IMR-90 (cell line): ENCODE data around the gene CDNF. TPM values are rescaled to one million over a fixed set of nuclear protein-coding genes. Genes with fewer than 3 reads are reported as not detected.
A peak's percentile ranks its signal among the peaks of the same experiment; 100 is the strongest.

Source experiments
- ATAC-seq: fragments of 200-7000 bp; cut with Tn5 transposase; 2 replicates; pipeline ENCODE4 v1.9.1; 2020; ENCODE audit warnings: low read depth, mild to moderate bottlenecking, moderate library complexity
- BruUV-seq: library from RNA; stranded (reverse); fragments of 400-500 nt; replicated peaks from 2 replicates; lab custom pipeline; 2021; lab: Mats Ljungman, UMichigan
- CTCF ChIA-PET: fragments of 300-600 bp; formaldehyde crosslinking; extraction: SDS; loops from one replicate; lab custom pipeline; 2021; ENCODE audit warnings: antibody characterized with exemption; lab: Yijun Ruan, JAX
- POLR2A ChIA-PET: fragments of 300-600 bp; sonication (Branson Sonifier 250); formaldehyde crosslinking; loops from one replicate; lab custom pipeline; 2022; ENCODE audit warnings: antibody characterized with exemption; ENCODE audit not compliant: unreplicated experiment; lab: Charles Lee
- DNase-seq: peaks from one replicate; pipeline ENCODE4 v3.0.0; 2013
- H2AFZ ChIP-seq: replicated peaks from 2 replicates; pipeline ENCODE3; 2013; ENCODE audit warnings: low read length, mild to moderate bottlenecking; ENCODE audit not compliant: poor library complexity
- H2AK5ac ChIP-seq: 2 replicates; pipeline ENCODE4 v1.6.1; 2013; ENCODE audit warnings: low read depth, low read length, inconsistent platforms
- H2AK9ac ChIP-seq: replicated peaks from 2 replicates; pipeline ENCODE3; 2013; ENCODE audit warnings: mild to moderate bottlenecking, low read depth, low read length, moderate library complexity; ENCODE audit not compliant: poor library complexity
- H2BK120ac ChIP-seq: 2 replicates; pipeline ENCODE4 v1.6.1; 2013; ENCODE audit warnings: low read depth, low read length, inconsistent platforms
- H2BK15ac ChIP-seq: 3 replicates; pipeline ENCODE4 v1.6.1; 2013; ENCODE audit warnings: low read depth, low read length, inconsistent platforms
- H2BK20ac ChIP-seq: 2 replicates; pipeline ENCODE4 v1.6.1; 2013; ENCODE audit warnings: low read depth, mild to moderate bottlenecking, inconsistent platforms, low read length, moderate library complexity
- H2BK5ac ChIP-seq: 2 replicates; pipeline ENCODE4 v1.6.1; 2013; ENCODE audit warnings: mild to moderate bottlenecking, low read depth, low read length, inconsistent platforms; ENCODE audit not compliant: poor library complexity, severe bottlenecking
- H3K14ac ChIP-seq: replicated peaks from 2 replicates; pipeline ENCODE4 v1.6.1; 2013; ENCODE audit warnings: low read depth, low read length, inconsistent platforms
- H3K18ac ChIP-seq: 2 replicates; pipeline ENCODE4 v1.6.1; 2013; ENCODE audit warnings: low read depth, low read length, control low read depth
- H3K23ac ChIP-seq: 2 replicates; pipeline ENCODE4 v1.6.1; 2013; ENCODE audit warnings: low read depth, low read length, inconsistent platforms
- H3K27ac ChIP-seq: 2 replicates; pipeline ENCODE4 v1.5.1; 2013; ENCODE audit warnings: mild to moderate bottlenecking, control low read depth, low read length; ENCODE audit not compliant: insufficient read depth
- H3K27me3 ChIP-seq: 2 replicates; pipeline ENCODE4 v1.6.1; 2013; ENCODE audit warnings: low read length; ENCODE audit not compliant: control insufficient read depth, insufficient read depth
- H3K36me3 ChIP-seq: 2 replicates; pipeline ENCODE4 v1.6.1; 2013; ENCODE audit warnings: low read length, mixed read lengths; ENCODE audit not compliant: control insufficient read depth, insufficient read depth
- H3K4ac ChIP-seq: 2 replicates; pipeline ENCODE4 v1.6.1; 2013; ENCODE audit warnings: low read depth, low read length, inconsistent platforms
- H3K4me1 ChIP-seq: 2 replicates; pipeline ENCODE4 v1.6.1; 2013; ENCODE audit warnings: low read length, mixed read lengths; ENCODE audit not compliant: control insufficient read depth, insufficient read depth
- H3K4me2 ChIP-seq: 2 replicates; pipeline ENCODE4 v1.6.1; 2013; ENCODE audit warnings: low read depth, mild to moderate bottlenecking, control low read depth, low read length, moderate library complexity
- H3K4me3 ChIP-seq: 2 replicates; pipeline ENCODE4 v1.5.1; 2013; ENCODE audit warnings: low read depth, mild to moderate bottlenecking, control low read depth, low read length, moderate library complexity; ENCODE audit not compliant: insufficient read depth
- H3K56ac ChIP-seq: 2 replicates; pipeline ENCODE4 v1.6.1; 2013; ENCODE audit warnings: low read length, inconsistent platforms; ENCODE audit not compliant: insufficient read depth; ENCODE audit errors: extremely low read depth
- H3K79me1 ChIP-seq, 2 experiments: 2 replicates each; pipeline ENCODE4 v1.6.1; 2013; ENCODE audit warnings: low read length in 2 of 2, inconsistent platforms in 1 of 2, low read depth in 1 of 2
- H3K9ac ChIP-seq: 2 replicates; pipeline ENCODE4 v1.6.1; 2013; ENCODE audit warnings: low read depth, low read length, control low read depth
- H3K9me1 ChIP-seq: 2 replicates; pipeline ENCODE4 v1.6.1; 2013; ENCODE audit warnings: low read length, inconsistent platforms; ENCODE audit not compliant: insufficient read depth
- H3K9me3 ChIP-seq: 2 replicates; pipeline ENCODE4 v1.6.1; 2013; ENCODE audit warnings: low read length; ENCODE audit not compliant: control insufficient read depth, insufficient read depth
- H4K20me1 ChIP-seq: 2 replicates; pipeline ENCODE4 v1.6.1; 2013; ENCODE audit warnings: low read length, inconsistent platforms; ENCODE audit not compliant: insufficient read depth
- H4K5ac ChIP-seq: 2 replicates; pipeline ENCODE4 v1.6.1; 2013; ENCODE audit warnings: mild to moderate bottlenecking, low read depth, low read length, control low read depth
- H4K8ac ChIP-seq, 2 experiments: 2 replicates each; pipeline ENCODE4 v1.6.1; 2013; ENCODE audit warnings: low read depth in 2 of 2, low read length in 2 of 2, control low read depth in 1 of 2, inconsistent platforms in 1 of 2
- H4K91ac ChIP-seq: 2 replicates; pipeline ENCODE4 v1.6.1; 2013; ENCODE audit warnings: low read depth, low read length, inconsistent platforms; ENCODE audit not compliant: insufficient read depth
- BHLHE40 ChIP-seq: fragments of 150-350 bp; IDR thresholded peaks from 2 replicates; pipeline ENCODE4 v1.6.1; 2016; ENCODE audit warnings: mild to moderate bottlenecking, low read depth, low read length
- CEBPB ChIP-seq: IDR thresholded peaks from 2 replicates; pipeline ENCODE4 v1.6.1; 2012; ENCODE audit warnings: low read depth, low read length, improper control_type of control experiment
- FOS ChIP-seq: fragments of 150-350 bp; IDR thresholded peaks from 2 replicates; pipeline ENCODE4 v1.6.1; 2016; ENCODE audit warnings: low read depth, low read length
- MAFK ChIP-seq: IDR thresholded peaks from 2 replicates; pipeline ENCODE4 v1.6.1; 2012; ENCODE audit warnings: low read depth, low read length, improper control_type of control experiment
- RAD21 ChIP-seq: IDR thresholded peaks from 2 replicates; pipeline ENCODE4 v1.6.1; 2012; ENCODE audit warnings: low read length, improper control_type of control experiment
- SMC3 ChIP-seq: fragments of 150-350 bp; IDR thresholded peaks from 2 replicates; pipeline ENCODE4 v1.6.1; 2016; ENCODE audit warnings: low read depth, mild to moderate bottlenecking, antibody characterized with exemption, low read length, moderate library complexity
- dilution Hi-C: fragments of 300-500 bp; cut with HindIII; formaldehyde crosslinking; loops from one replicate; pipeline ENCODE4 v1.14.3; 2018; ENCODE audit warnings: low sequenced_read_pairs; ENCODE audit not compliant: unreplicated experiment
- in situ Hi-C: fragments of 300-500 bp; cut with MboI; formaldehyde crosslinking; loops from 3 replicates; pipeline ENCODE4 v1.14.3; 2019; ENCODE audit warnings: low sequenced_read_pairs, inconsistent platforms, mixed read lengths
- intact Hi-C: fragments of 100-400 bp; cut with micrococcal nuclease; formaldehyde crosslinking; loops from 2 replicates; pipeline ENCODE4 v1.10.0; 2022
- polyA plus RNA-seq, 3 experiments: library from polyadenylated mRNA; depleted of rRNA; stranded (reverse); fragments of >200 nt; gene quantifications; 2 replicates each; pipeline ENCODE4 v1.2.3, GENCODE V29; 2012; ENCODE audit warnings: low replicate concordance in 1 of 3
- total RNA-seq: library from RNA; depleted of rRNA; stranded (reverse); fragments of >200 nt; gene quantifications from 2 replicates; pipeline ENCODE4 v1.2.3, GENCODE V29; 2012

CDNF gene
- total and polyA plus RNA-seq, 2 of the 4 experiments (the other 2 are of a cell fraction): 0.72 to 1.3 TPM

DNA sequence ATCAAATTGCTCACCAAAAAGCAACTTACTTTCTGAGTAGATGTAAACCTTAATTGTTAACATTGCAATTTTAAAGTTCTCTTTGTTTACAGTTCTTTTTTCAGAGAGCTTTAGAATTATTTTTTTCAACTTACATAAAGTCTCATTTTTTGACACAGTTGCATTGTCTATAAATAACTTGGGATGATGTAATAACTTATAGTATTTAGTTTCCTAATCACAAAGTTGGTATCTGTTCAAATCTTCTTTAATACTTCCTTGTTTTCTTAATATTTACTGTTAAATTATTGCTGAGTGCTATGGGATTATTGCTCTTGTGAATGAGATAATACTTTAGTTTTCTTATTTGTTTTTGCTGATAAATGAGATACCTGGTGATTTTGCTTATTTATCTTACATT lies 21.9 kb upstream of the CDNF start:
- no peak overlapping the region for H3K4ac ChIP-seq
- no peaks in the 10 kb centered on the region; a peak in 1 of 4 replicates for H3K79me1 ChIP-seq
- no peak for TF ChIP-seq MAFK
- TF ChIP-seq CEBPB: peak; percentile 52; the same call in 1 of the 2 replicates
- no peak for TF ChIP-seq BHLHE40
- no peak for TF ChIP-seq SMC3
- no peak for TF ChIP-seq RAD21
- no peak for TF ChIP-seq FOS
- ChIA-PET POLR2A (no interaction called here), CTCF (interaction anchor here (0.6 kb wide), 1 partner anchor 427 kb away, joined by 3 read pairs; no protein-coding TSS in a partner anchor)
- H3K4me1 ChIP-seq: peaks cover 3% of the 10 kb centered on the region; the same call in 1 of the 2 replicates
- H3K23ac ChIP-seq: no peak overlapping the region
- no peak overlapping the region for H2BK120ac ChIP-seq
- no peak overlapping the region for H2BK15ac ChIP-seq
- no peaks in the 10 kb centered on the region for H3K27me3 ChIP-seq
- H4K8ac ChIP-seq: no peak overlapping the region
- no peak overlapping the region for H4K91ac ChIP-seq
- H3K4me3 ChIP-seq: no peak overlapping the region
- in situ Hi-C loops: no loop called here
- peaks cover 7% of the 10 kb centered on the region for H3K9me1 ChIP-seq
- H2BK5ac ChIP-seq: no peak overlapping the region
- no peak overlapping the region for H3K14ac ChIP-seq
- no peak overlapping the region for H3K9ac ChIP-seq
- no peaks in the 10 kb centered on the region for H3K9me3 ChIP-seq
- H3K18ac ChIP-seq: no peak overlapping the region
- intact Hi-C loops: no loop called here
- BruUV-seq: no TSS peak
- no peak overlapping the region for H3K4me2 ChIP-seq
- H4K5ac ChIP-seq: no peak overlapping the region
- peaks cover 6% of the 10 kb centered on the region; the same call in 1 of the 2 replicates for H3K36me3 ChIP-seq
- no peaks in the 10 kb centered on the region for H4K20me1 ChIP-seq
- DNase-seq: no peak
- dilution Hi-C loops: no loop called here
- no peak overlapping the region for H2AK9ac ChIP-seq
- no peak overlapping the region for H3K27ac ChIP-seq
- H2BK20ac ChIP-seq: no peak overlapping the region
- no peak overlapping the region for H2AFZ ChIP-seq
- no peak overlapping the region for H3K56ac ChIP-seq
- H2AK5ac ChIP-seq: no peak overlapping the region
- no peak for ATAC-seq
